ENCODE measurements around the gene GCH1. TPM values are rescaled to one million over a fixed set of nuclear protein-coding genes. Genes with fewer than 3 reads are reported as not detected.

The GCH1 gene
- polyA plus RNA-seq, 2 donors: 8.5 TPM

DNA sequence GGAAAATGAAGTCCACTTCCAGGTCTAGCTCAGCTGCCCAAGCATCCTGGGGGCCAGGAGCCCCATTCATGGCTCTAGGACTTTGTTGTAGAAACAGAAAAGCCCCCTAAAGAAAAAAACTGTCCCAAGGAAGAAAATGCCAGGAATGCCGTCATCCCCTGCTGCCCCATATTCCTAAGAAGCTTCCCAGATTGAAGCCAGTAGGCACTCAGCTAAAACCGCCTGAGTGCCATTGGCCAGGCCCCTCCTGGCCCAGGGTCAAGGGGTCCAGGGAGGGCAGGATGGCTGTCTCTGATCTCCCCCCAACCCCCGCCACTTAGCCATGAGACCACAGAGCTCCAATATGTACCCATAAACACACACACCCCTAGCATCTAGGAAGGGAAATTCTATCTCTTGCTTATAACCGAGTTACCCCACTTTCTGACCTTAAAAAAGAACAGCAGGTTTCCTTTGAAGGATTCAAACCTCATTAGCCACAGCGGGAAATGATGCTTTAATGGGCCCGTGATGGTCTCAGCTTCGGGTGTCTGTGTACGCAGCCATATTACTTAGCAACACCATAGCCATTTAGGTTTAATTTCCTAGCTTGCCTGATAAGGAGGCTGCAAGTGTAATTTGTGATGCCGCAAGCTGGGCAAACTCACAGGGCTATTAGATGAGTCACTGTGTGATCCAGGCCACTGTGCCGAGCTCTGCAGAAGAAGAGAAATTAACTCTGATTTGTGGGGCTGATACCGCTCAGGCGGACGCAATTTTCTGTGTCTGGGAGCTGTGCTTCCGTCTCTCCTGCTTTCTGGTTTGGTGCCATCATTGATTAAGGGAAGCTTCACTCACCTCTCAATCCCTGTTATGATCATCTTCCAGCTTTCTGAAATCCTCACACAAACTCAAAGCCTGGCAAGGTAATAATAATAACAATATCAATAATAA is 84.2 kb downstream of the GCH1 start:
- Histone ChIP-seq H3K4me1 (ENCODE audit: control insufficient read depth in 2 of 2, insufficient read depth in 2 of 2, low read length in 1 of 2) (no peaks in the 10 kb centered on the region), H3K27ac (ENCODE audit: low read depth in 2 of 2, low read length in 1 of 2) (no peak overlapping the region), H3K27me3 (ENCODE audit: control insufficient read depth in 1 of 2, insufficient read depth in 2 of 2, low read length in 2 of 2) (no peaks in the 10 kb centered on the region), H3K4me3 (ENCODE audit: low read depth in 1 of 2, low read length in 2 of 2) (no peak overlapping the region), H3K36me3 (ENCODE audit: control insufficient read depth in 2 of 2, insufficient read depth in 2 of 2, low read length in 1 of 2) (no peaks in the 10 kb centered on the region), H3K9me3 (ENCODE audit: control insufficient read depth in 2 of 2, insufficient read depth in 1 of 2, low read depth in 1 of 2, low read length in 1 of 2) (no peaks in the 10 kb centered on the region)
- 50 to 63% methylated on average over 14 of the region's 14 CpGs for WGBS, 2 donors

DNA sequence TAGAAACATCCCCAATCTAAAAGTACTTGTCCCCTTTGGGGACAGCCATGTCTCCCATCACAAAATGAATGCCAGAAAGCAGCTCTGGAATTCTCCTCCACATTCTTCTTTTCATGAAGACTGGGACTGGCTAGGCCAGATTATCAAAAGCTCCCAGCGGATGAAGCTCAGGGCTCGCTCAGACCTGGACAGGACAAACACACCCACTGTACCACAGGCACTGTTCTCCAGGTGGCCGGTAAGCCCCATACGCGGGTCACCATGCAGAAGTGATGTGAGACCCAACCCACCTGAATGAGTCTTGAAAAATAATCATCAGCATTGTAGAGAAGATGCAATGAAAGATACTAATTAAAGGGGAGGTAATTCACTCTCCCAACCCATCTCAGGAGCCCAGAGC is 85.1 kb downstream of the GCH1 start:
- Histone ChIP-seq H3K27me3 (ENCODE audit: control insufficient read depth in 1 of 2, insufficient read depth in 2 of 2, low read length in 2 of 2) (no peaks in the 10 kb centered on the region), H3K9me3 (ENCODE audit: control insufficient read depth in 2 of 2, insufficient read depth in 1 of 2, low read depth in 1 of 2, low read length in 1 of 2) (no peaks in the 10 kb centered on the region), H3K4me3 (ENCODE audit: low read depth in 1 of 2, low read length in 2 of 2) (no peak overlapping the region), H3K27ac (ENCODE audit: low read depth in 2 of 2, low read length in 1 of 2) (no peak overlapping the region), H3K4me1 (ENCODE audit: control insufficient read depth in 2 of 2, insufficient read depth in 2 of 2, low read length in 1 of 2) (peaks cover 0 to 2% of the 10 kb centered on the region in 2 donors), H3K36me3 (ENCODE audit: control insufficient read depth in 2 of 2, insufficient read depth in 2 of 2, low read length in 1 of 2) (no peaks in the 10 kb centered on the region)
- 91 to 98% methylated on average over 5 of the region's 5 CpGs for WGBS, 2 donors

DNA sequence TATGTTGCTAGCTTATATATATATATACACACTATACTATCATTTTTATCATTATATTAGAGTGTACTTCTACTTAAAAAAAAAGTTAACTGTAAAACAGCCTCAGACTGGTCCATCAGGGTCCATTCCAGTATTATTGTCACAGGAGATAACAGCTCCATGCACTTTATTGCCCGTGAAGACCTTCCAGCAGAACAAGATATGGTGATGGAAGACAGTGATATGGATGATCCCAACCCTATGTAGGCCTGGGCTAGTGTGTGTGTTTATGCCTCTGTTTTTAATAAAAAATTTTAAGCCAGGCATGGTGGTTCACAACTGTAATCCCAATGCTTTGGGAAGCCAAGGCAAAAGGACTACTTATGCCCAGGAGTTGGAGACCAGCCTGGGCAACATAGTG is 86.2 kb downstream of the GCH1 start:
- Histone ChIP-seq H3K27ac (ENCODE audit: low read depth in 2 of 2, low read length in 1 of 2) (no peak overlapping the region), H3K4me3 (ENCODE audit: low read depth in 1 of 2, low read length in 2 of 2) (no peak overlapping the region), H3K27me3 (ENCODE audit: control insufficient read depth in 1 of 2, insufficient read depth in 2 of 2, low read length in 2 of 2) (no peaks in the 10 kb centered on the region), H3K4me1 (ENCODE audit: control insufficient read depth in 2 of 2, insufficient read depth in 2 of 2, low read length in 1 of 2) (peaks cover 0 to 2% of the 10 kb centered on the region in 2 donors), H3K9me3 (ENCODE audit: control insufficient read depth in 2 of 2, insufficient read depth in 1 of 2, low read depth in 1 of 2, low read length in 1 of 2) (no peaks in the 10 kb centered on the region), H3K36me3 (ENCODE audit: control insufficient read depth in 2 of 2, insufficient read depth in 2 of 2, low read length in 1 of 2) (no peaks in the 10 kb centered on the region)
- WGBS, 2 donors: 88 to 98% methylated on average over 1 of the region's 1 CpG

DNA sequence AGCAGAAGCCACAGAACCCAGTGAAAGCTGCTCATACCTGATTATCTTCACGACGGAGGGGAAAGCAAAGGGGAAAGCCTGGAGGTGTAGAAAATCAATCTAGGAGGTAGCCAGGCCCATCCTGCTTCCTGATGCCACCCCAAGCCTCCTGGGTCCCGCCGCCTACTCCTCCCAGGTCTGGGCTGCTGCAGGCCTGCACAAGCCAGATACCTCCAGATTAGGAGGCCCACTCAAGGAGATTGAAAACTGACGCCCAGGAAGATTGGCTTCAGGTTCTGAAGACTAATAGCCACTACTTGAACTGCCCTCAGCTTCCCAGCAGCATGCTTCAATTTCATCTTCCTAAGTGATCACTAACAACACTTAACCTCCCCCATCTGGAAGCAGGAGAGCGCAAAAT is 87.1 kb downstream of the GCH1 start:
- WGBS, 2 donors: 84 to 88% methylated on average over 6 of the region's 6 CpGs
- H3K27ac ChIP-seq (ENCODE audit: low read depth in 2 of 2, low read length in 1 of 2): no peak overlapping the region

DNA sequence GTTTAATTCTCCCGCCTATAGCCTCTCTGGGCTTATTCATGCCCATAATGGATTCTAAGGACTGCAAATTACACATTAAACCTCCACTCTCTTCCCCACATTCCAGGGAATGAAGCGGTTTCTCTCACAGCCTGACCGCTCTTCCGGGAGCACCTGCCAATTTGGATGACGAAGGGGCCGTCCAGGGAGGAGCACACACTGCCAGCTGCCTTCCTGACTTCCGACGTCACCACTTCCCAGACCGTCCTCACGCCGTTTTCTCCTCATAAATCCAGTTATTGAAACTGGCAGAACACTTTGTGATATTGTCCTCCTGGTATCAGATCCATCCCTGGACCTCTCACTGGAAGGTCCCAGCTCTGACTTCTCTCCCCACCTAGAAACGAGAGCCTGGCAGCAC is 87.6 kb downstream of the GCH1 start:
- 76 to 79% methylated on average over 12 of the region's 12 CpGs for WGBS, 2 donors

More for the DNA sequence above, 87.1 kb downstream of the GCH1 start:
- no peaks in the 10 kb centered on the region for H3K36me3 ChIP-seq (ENCODE audit: control insufficient read depth in 2 of 2, insufficient read depth in 2 of 2, low read length in 1 of 2)
- no peak overlapping the region for H3K4me3 ChIP-seq (ENCODE audit: low read depth in 1 of 2, low read length in 2 of 2)
- H3K4me1 ChIP-seq (ENCODE audit: control insufficient read depth in 2 of 2, insufficient read depth in 2 of 2, low read length in 1 of 2): peaks cover 0 to 2% of the 10 kb centered on the region in 2 donors
- H3K9me3 ChIP-seq (ENCODE audit: control insufficient read depth in 2 of 2, insufficient read depth in 1 of 2, low read depth in 1 of 2, low read length in 1 of 2): no peaks in the 10 kb centered on the region
- H3K27me3 ChIP-seq (ENCODE audit: control insufficient read depth in 1 of 2, insufficient read depth in 2 of 2, low read length in 2 of 2): no peaks in the 10 kb centered on the region

DNA sequence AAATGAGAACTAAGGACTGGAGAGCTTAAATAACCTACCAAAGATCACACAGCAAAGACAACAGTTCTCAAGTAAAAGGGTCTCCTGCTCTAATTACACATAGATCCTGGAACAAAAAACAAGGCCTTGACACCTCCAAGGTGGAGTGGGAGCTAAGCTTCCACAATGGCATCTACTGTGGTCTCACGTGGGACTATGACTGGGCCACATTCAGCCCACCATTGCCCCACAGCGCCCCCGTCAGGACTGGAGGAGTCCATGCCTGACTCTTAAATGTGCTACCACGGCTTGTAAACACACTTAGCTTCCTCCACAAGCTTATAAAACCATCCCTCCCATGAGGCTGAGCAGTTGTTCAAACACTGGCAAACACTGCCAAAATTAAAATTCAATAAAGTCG is 88.5 kb downstream of the GCH1 start:
- H3K36me3 ChIP-seq (ENCODE audit: control insufficient read depth in 2 of 2, insufficient read depth in 2 of 2, low read length in 1 of 2): no peaks in the 10 kb centered on the region
- no peaks in the 10 kb centered on the region for H3K9me3 ChIP-seq (ENCODE audit: control insufficient read depth in 2 of 2, insufficient read depth in 1 of 2, low read depth in 1 of 2, low read length in 1 of 2)
- WGBS, 2 donors: 64 to 73% methylated on average over 5 of the region's 5 CpGs
- no peak overlapping the region for H3K4me3 ChIP-seq (ENCODE audit: low read depth in 1 of 2, low read length in 2 of 2)
- H3K4me1 ChIP-seq (ENCODE audit: control insufficient read depth in 2 of 2, insufficient read depth in 2 of 2, low read length in 1 of 2): peaks cover 0 to 2% of the 10 kb centered on the region in 2 donors
- no peaks in the 10 kb centered on the region for H3K27me3 ChIP-seq (ENCODE audit: control insufficient read depth in 1 of 2, insufficient read depth in 2 of 2, low read length in 2 of 2)
- no peak overlapping the region for H3K27ac ChIP-seq (ENCODE audit: low read depth in 2 of 2, low read length in 1 of 2)

More for the DNA sequence above, 87.6 kb downstream of the GCH1 start:
- Histone ChIP-seq H3K4me1 (ENCODE audit: control insufficient read depth in 2 of 2, insufficient read depth in 2 of 2, low read length in 1 of 2) (peaks cover 0 to 2% of the 10 kb centered on the region in 2 donors), H3K36me3 (ENCODE audit: control insufficient read depth in 2 of 2, insufficient read depth in 2 of 2, low read length in 1 of 2) (no peaks in the 10 kb centered on the region), H3K27ac (ENCODE audit: low read depth in 2 of 2, low read length in 1 of 2) (no peak overlapping the region), H3K4me3 (ENCODE audit: low read depth in 1 of 2, low read length in 2 of 2) (no peak overlapping the region), H3K27me3 (ENCODE audit: control insufficient read depth in 1 of 2, insufficient read depth in 2 of 2, low read length in 2 of 2) (no peaks in the 10 kb centered on the region), H3K9me3 (ENCODE audit: control insufficient read depth in 2 of 2, insufficient read depth in 1 of 2, low read depth in 1 of 2, low read length in 1 of 2) (no peaks in the 10 kb centered on the region)

DNA sequence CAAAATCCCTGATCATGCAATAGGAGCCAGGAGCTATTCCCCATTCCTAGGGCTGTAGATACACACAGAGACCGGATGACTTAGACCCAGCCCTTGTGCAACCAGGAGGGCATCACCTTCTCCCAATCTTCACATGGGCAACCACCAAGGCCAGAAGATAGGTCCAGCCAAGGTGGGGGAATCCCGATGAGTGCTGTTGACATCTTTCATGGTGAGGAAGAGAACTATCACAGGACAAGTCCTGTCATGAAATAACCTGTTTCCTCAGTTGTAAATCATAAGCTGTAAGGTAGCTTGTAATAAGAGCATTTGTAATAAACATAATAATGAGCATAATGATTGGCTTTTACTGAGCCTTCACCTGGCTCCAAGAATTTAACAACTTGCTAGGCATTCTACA is 89.5 kb downstream of the GCH1 start:
- Histone ChIP-seq H3K27me3 (ENCODE audit: control insufficient read depth in 1 of 2, insufficient read depth in 2 of 2, low read length in 2 of 2) (no peaks in the 10 kb centered on the region), H3K9me3 (ENCODE audit: control insufficient read depth in 2 of 2, insufficient read depth in 1 of 2, low read depth in 1 of 2, low read length in 1 of 2) (no peaks in the 10 kb centered on the region), H3K27ac (ENCODE audit: low read depth in 2 of 2, low read length in 1 of 2) (no peak overlapping the region), H3K4me3 (ENCODE audit: low read depth in 1 of 2, low read length in 2 of 2) (no peak overlapping the region), H3K36me3 (ENCODE audit: control insufficient read depth in 2 of 2, insufficient read depth in 2 of 2, low read length in 1 of 2) (no peaks in the 10 kb centered on the region), H3K4me1 (ENCODE audit: control insufficient read depth in 2 of 2, insufficient read depth in 2 of 2, low read length in 1 of 2) (peaks cover 0 to 2% of the 10 kb centered on the region in 2 donors)
- 55 to 75% methylated on average over 2 of the region's 2 CpGs for WGBS, 2 donors

DNA sequence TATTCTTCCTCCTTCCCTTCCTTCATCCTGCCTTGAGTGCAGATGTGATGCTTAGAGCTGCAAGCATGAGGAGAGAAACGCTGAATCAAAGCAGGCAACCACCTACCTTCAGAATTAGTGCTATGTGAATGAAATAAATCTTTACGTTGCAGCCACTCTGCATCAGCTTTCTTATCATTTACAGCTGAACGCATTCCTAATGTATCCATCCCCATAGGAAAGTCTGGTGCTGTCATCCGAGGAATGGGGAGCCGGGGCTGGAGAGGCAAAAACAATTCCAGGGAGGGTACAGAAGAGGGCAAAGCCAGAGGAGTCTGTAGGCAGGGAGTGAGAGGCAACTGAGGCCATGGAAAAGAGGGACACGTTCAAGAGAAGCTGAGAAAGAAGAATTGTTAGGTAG is 90.0 kb downstream of the GCH1 start:
- WGBS, 2 donors: 81 to 85% methylated on average over 6 of the region's 6 CpGs
- Histone ChIP-seq H3K9me3 (ENCODE audit: control insufficient read depth in 2 of 2, insufficient read depth in 1 of 2, low read depth in 1 of 2, low read length in 1 of 2) (no peaks in the 10 kb centered on the region), H3K4me3 (ENCODE audit: low read depth in 1 of 2, low read length in 2 of 2) (no peak overlapping the region), H3K36me3 (ENCODE audit: control insufficient read depth in 2 of 2, insufficient read depth in 2 of 2, low read length in 1 of 2) (no peaks in the 10 kb centered on the region), H3K4me1 (ENCODE audit: control insufficient read depth in 2 of 2, insufficient read depth in 2 of 2, low read length in 1 of 2) (peaks cover 0 to 2% of the 10 kb centered on the region in 2 donors), H3K27me3 (ENCODE audit: control insufficient read depth in 1 of 2, insufficient read depth in 2 of 2, low read length in 2 of 2) (no peaks in the 10 kb centered on the region), H3K27ac (ENCODE audit: low read depth in 2 of 2, low read length in 1 of 2) (no peak overlapping the region)

DNA sequence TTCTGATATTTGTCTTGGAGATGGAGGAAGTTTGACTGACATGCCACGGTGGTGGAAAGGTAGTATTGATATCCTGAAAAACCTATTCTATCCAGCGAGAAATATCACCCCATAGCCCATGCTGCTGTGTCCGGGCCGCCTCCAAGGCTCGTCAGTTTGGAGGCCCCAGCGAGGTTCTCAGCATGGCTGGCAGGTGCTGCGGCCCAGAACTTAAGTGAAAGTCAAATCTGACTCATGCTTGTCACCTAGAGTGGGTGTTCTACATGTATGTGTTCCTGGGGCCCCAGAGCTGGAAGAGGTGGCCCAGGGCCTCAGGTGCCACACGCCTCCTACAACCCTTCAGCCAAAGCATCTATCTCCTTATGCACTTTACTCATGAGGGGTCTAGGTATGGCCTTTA is 92.9 kb downstream of the GCH1 start:
- H3K27ac ChIP-seq (ENCODE audit: low read depth in 2 of 2, low read length in 1 of 2): no peak overlapping the region
- peaks cover 5 to 10% of the 10 kb centered on the region in 2 donors for H3K4me1 ChIP-seq (ENCODE audit: control insufficient read depth in 2 of 2, insufficient read depth in 2 of 2, low read length in 1 of 2)
- H3K36me3 ChIP-seq (ENCODE audit: control insufficient read depth in 2 of 2, insufficient read depth in 2 of 2, low read length in 1 of 2): no peaks in the 10 kb centered on the region
- no peaks in the 10 kb centered on the region for H3K27me3 ChIP-seq (ENCODE audit: control insufficient read depth in 1 of 2, insufficient read depth in 2 of 2, low read length in 2 of 2)
- 88% methylated on average over 8 of the region's 8 CpGs for WGBS, 2 donors
- no peaks in the 10 kb centered on the region for H3K9me3 ChIP-seq (ENCODE audit: control insufficient read depth in 2 of 2, insufficient read depth in 1 of 2, low read depth in 1 of 2, low read length in 1 of 2)
- no peak overlapping the region for H3K4me3 ChIP-seq (ENCODE audit: low read depth in 1 of 2, low read length in 2 of 2)
